AG09309 (cell line): ENCODE measurements around the gene DUSP7.
A peak's percentile ranks its signal among the peaks of the same experiment; 100 is the strongest.

Source experiments
- DNase-seq: peaks from one replicate; pipeline ENCODE4 v3.0.0-alpha.2; 2010; ENCODE audit warnings: low read depth
- H3K4me3 ChIP-seq: 2 replicates; pipeline ENCODE4 v1.5.1; 2011; ENCODE audit warnings: mild to moderate bottlenecking, low read depth, low read length, moderate library complexity; ENCODE audit not compliant: control insufficient read depth
- CTCF ChIP-seq: IDR thresholded peaks from 2 replicates; pipeline ENCODE4 v1.5.1; 2011; ENCODE audit warnings: mild to moderate bottlenecking, low read depth, low read length, inconsistent platforms; ENCODE audit not compliant: insufficient read depth, control insufficient read depth; ENCODE audit errors: missing control alignments

The DUSP7 gene

DNA sequence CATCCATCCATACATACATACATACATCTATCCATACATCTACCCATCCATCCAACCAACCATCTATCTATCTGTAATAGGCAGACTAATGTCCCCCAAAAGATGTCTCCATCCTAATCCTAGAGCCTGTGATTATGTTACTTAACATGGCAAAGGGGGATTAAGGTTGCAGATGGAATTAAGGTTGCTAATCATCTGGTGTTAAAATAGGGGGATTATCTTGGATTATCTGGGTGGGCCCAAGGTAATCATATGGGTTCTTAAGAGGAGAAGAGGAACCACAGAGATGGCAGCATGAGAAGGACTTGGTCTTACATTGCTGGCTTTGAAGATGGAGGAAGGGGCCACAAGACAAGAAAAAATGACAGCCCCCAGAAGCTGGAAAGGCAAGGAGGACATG is 45.9 kb downstream of the DUSP7 start:
- no peak for TF ChIP-seq CTCF
- no peak overlapping the region for H3K4me3 ChIP-seq
- DNase-seq, result no peak

DNA sequence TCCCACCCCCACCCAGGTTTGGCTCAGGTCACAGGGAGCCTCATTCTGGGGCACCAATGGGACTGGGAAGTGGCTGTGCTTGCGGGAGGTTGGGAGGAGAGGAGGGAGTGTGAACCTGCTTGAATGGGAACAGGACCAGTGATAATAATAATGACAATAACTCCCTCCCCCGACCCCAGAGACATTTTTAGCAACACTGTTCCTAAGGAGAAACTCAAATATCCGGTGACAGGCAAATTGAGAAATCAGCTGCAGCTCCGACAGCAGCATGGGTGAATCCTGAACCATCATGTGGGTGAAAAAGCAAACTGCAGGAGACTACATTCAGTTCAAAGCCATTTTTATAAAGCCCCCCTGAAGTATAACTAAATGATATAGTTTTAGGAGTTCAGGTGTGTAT is 49.1 kb downstream of the DUSP7 start:
- H3K4me3 ChIP-seq, result no peak overlapping the region
- no peak for DNase-seq
- TF ChIP-seq CTCF, result no peak

DNA sequence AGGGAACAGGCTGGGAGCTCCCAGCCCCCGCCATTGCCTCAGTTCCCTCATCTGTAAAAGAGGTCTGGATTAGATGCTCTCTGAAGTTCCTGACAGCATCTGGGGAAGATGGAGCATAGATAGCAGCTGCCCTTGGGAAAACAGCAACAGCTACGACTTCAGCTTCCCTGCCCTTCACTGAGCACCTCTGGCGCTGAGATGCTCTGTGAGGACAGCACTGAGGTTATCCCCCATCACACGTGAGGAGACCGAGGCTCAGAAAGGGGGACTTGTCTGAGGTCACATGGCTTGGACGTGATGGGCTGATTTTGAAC is 49.6 kb downstream of the DUSP7 start:
- DNase-seq, result no peak
- TF ChIP-seq CTCF, result no peak
- H3K4me3 ChIP-seq, result no peak overlapping the region

DNA sequence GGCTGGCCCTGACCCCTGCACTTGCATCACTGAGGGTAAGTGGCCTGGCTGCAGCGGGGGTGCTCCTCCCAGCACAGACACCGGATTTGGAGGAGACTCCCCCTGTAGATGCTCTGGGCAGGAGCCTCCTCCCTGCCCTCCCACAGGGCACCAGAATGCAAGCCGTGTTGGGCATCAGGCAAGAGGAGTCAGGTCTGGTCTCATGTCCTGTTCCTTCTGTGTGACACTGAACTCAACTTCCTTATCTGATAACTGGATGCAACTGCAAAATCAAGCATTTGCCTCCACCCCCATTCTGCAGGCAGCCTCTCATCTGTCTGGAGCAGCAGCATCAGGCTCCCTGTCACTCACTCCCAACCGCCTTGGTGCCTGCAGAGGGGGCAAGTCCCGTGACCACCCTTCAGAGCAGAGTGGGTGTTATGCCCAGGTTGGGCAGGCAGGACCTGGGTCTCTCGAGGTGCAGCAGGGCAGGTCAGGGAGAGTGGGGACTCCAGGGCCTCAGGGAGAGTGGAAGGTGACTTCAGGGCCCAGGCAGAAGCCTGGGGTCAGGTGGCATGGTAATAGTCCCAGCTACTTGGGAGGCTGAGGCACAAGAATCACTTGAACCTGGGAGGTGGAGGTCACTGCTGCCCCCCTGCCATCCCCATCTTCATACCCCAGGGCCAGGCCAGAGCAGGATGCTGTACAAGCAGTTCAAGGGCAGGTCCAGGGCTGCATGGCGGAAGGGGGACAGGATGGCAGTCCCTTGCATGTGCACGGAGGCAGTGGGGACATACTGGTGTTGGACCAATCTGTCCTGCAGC is 50.2 kb downstream of the DUSP7 start:
- H3K4me3 ChIP-seq, result no peak overlapping the region
- no peak for DNase-seq

DNA sequence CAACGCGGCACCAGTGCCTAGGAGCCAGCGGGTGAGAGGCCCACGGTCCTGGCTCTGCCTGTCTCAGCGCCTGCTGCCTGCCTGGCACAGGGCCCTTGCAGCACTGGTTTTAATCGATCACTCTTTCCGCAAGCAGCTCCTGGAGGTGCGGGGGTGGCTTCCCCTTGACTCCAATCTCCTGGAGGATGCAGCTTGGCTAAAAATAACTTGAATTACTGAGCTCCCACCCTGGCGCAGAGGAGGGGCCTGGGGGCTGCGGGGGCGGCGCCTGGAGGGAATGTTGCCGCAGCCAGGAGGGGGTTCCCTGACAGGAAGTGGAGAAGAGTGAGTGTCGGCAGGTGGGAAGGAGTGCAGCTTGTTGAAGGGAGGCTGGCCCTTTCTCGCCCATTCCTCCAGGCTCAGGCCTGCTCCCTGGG is 50.8 kb downstream of the DUSP7 start:
- no peak for TF ChIP-seq CTCF
- DNase-seq, result no peak
- no peak overlapping the region for H3K4me3 ChIP-seq

More for the DNA sequence above, 50.2 kb downstream of the DUSP7 start:
- TF ChIP-seq CTCF, result no peak

GRCh38 chr3:52004906-52005395 is 51.4 kb downstream of the DUSP7 start:
- no peak overlapping the region for H3K4me3 ChIP-seq
- DNase-seq, result no peak
- TF ChIP-seq CTCF, result no peak

- H3K4me3 ChIP-seq, result no peak overlapping the region
- DNase-seq, result no peak
- peak; percentile 42 for TF ChIP-seq CTCF
Measured at GRCh38 chr3:52004163-52004787, 52.1 kb downstream of the DUSP7 start.
